ENCODE measurements around the gene INTS15. TPM values are rescaled to one million over a fixed set of nuclear protein-coding genes. Genes with fewer than 3 reads are reported as not detected.

INTS15 gene
- polyA plus RNA-seq (ENCODE audit: insufficient read length in 4 of 4): 10 to 100 TPM; 31.9 to 38.3 (median 33.3) TPM

DNA sequence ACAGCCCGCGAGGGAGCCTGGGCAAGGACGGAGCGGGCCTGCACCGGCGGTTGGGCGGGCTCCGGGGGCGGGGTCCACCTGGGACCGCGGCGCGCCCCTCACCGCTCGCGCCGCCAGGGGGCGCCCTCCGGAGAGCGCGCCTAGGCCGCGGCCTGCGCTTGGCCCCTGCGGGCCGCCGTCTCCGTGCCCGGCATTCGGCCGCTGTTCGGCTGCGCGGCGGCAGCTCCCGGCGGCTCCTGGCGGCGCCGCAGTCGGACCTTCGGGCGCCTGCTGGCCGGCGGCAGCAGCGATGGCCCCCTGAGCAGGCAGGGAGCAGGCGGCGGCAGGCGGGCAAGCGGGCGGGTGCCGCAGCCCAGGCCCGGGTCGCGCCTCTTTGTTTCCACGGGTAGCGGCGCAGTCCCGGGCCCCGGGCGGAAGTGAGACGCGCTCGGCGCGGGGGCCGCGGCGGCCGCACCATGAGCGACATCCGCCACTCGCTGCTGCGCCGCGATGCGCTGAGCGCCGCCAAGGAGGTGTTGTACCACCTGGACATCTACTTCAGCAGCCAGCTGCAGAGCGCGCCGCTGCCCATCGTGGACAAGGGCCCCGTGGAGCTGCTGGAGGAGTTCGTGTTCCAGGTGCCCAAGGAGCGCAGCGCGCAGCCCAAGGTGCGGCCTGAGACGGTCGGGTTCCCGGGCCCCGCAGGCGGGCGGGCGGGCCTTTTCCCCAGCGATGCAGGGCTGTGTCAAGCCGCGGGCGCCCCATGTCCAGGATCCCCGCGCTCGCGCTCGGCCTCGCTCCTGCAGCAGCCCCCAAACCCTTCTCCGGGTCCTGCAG is at the start of gene INTS15:
Gene INTS15 (plus strand): TSS at position 193 of the 816 bp plus-strand sequence. CDS start 263 bp downstream, at position 456.
- DNase-seq (ENCODE audit: low read depth in 4 of 4, low spot score in 3 of 4): peak; percentile 74 to 80 (median 76)

DNA sequence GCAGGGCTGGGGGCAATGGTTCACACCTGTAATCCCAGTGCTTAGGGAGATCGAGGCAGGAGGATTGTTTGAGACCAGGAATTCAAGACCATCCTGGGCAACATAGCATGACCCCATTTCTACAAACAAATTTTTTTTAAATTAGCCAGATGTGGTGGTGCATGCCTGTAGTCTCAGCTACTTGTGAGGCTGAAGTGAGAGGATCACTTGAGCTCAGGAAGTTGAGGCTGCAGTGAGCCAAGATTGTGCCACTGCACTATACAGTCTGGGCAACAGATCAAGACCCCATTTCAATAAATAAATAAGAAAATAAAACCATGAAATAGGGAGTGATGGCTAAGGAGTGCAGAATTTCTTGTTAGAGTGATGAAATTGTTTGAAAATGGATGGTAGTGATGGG is 47.5 kb upstream of the INTS15 start:
- no peak for DNase-seq (ENCODE audit: low read depth in 4 of 4, low spot score in 3 of 4)

DNA sequence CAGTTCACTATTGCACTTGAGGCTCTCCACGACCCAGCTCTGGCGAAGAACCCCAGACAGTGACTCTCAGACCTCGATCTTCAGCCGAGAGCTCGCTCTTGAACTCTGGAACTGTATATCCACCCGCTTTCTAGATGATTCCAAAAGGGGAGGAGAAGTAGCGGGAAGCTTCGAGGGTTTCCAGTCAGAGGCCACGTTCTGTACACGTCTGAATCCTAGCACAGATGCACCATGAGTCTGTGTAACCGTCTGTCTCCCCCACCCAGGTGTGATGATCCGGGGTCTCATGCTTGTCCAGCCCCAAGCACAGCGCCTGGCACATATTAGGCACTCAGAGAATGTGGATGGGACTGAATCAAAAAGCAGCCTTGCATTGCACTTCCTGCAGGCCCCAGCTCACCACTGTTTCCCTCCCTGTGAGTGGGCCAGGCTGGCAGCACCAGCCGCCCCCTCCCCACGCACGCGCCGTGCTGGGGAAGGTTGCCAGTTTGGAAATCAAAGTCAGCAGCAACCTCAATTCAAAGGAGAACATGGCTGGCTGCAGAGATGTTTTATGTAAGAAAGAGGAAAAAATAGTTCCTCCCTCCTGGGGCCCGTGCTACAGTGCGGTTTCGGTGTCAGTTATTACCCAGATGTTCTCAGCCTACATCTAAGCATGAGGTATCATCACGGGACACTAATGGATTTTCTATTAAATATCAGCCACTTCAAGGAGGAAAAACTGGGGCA is 44.3 kb upstream of the INTS15 start:
- no peak for DNase-seq (ENCODE audit: low read depth in 4 of 4, low spot score in 3 of 4)

DNA sequence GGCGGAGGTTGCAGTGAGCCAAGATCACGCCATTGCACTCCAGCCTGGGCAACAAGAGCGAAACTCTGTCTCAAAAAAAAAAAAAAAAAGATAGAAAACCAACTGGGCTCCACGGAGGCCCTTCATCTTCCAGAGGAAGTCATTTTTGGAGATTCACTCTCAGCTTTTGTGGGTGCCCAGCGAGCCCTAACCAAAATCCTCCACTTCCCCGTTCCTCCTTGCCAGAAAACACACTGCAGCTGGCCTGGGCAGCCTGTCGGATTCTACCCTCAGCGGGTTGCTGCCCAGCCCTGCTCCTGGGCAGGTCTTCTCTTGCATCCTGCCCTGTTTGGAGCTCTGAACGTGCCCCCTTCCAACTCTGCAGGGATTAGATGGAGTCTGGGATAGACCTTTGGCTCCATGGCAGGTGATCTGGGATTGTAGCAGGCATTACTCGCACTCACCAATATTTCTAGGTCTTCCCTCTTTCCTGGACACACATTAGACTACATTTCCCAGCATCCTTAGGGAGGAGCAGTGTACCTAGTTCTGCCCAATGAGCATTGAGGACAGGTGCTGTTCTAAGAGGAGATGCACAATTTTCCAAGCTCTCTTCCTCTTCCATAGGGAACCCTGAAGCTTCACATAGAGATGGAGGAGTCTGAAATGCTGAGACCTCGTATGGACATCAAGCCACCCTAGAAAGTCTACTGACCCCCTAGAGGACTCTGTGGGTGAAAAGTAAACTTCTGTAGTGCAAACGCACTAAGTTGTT is 43.1 kb upstream of the INTS15 start:
- no peak for DNase-seq (ENCODE audit: low read depth in 4 of 4, low spot score in 3 of 4)

DNA sequence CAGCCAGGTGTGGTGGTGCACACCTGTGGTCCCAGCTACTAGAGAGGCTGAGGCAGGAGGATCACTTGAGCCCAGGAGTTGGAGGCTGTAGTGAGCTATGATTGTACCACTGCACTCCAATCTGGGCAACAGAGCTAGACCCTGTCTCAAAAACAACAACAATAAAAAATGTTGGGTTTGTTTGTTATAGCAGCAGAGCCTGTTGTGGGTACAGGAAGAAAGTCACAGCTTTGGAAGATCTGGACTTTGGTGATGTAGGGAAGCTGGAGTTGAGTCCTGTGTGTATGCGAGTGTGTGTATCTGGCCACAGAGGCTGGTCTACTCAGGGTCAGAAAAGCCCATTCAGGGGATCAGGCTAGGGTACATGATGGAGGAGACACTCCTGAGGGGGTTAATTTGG is 42.4 kb upstream of the INTS15 start:
- DNase-seq (ENCODE audit: low read depth in 4 of 4, low spot score in 3 of 4): no peak

DNA sequence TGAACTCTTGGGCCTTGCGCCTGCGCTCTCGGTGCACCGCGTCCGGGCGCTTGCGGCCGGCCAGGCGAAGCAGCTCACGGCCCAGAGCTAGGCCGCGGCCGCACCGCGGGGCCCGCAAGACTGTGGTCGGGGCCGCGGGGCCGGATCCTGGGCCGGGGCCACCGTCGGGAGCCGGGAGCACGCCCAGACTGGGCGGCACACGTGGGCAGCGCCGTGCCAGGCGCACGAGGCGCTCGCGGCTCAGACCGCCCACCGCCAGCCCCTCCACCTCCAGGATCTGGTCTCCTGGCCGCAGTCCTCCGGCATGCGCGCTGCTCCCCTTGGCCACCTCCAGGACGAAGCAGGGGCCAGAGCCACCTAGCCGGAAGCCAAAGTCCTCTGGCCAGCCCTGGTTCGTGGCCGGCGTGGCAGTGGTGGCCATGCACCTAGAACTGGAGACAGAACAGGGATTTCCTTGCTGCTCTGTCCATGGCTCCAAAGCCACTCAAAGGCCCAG is 38.8 kb upstream of the INTS15 start, which contains the start of gene GRID2IP:
Gene GRID2IP (minus strand): TSS at position 446 of the 496 bp plus-strand sequence. CDS start 25 bp downstream, at position 421.
- no peak for DNase-seq (ENCODE audit: low read depth in 4 of 4, low spot score in 3 of 4)

DNA sequence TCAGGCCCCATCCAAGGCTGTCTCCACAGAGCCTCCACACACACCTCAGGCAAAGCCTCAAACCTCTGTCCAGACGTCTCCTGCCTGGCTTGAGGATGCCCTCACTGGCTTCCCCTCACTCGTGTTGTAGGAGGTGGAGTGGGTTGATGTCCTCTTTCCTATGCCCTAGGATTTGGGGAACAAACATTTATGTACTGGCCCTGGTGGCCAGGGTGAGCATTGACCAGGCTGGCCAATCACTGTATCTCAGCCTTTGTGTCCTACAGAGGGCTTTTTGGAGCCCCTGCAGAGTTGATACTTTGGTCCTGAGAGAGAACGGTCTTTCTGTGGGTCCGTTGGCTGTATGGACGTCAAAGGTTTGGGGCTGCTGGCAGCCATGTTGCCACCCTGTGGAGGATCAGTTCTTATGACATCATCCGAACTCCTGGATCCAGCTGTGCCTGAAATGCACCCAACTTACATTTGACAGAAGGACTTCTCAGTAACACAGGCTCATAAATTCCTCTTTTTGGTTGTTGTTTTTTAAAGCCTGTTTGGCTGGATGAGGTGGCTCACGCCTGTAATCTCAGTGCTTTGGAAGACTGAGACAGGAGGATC is 36.3 kb upstream of the INTS15 start:
- DNase-seq (ENCODE audit: low read depth in 4 of 4, low spot score in 3 of 4): no peak

DNA sequence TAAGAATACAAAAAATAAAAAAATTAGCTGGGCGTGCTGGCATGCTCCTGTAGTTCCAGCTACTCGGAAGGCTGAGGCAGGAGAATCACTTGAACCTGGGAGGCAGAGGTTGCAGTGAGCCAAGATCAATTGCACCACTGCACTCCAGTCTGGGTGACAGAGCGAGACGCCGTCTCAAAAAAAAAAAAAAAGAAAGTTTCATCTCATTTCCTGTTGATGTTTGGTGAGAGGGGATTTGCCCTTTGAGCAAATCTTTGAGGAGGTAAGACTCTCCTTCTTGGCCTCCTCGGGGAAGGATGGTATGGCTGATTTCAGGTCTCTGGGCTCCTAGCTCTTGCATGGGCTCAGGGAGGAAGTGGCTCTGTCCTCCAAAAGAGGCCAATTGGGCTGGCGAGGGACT is 35.0 kb upstream of the INTS15 start:
- DNase-seq (ENCODE audit: low read depth in 4 of 4, low spot score in 3 of 4): no peak

DNA sequence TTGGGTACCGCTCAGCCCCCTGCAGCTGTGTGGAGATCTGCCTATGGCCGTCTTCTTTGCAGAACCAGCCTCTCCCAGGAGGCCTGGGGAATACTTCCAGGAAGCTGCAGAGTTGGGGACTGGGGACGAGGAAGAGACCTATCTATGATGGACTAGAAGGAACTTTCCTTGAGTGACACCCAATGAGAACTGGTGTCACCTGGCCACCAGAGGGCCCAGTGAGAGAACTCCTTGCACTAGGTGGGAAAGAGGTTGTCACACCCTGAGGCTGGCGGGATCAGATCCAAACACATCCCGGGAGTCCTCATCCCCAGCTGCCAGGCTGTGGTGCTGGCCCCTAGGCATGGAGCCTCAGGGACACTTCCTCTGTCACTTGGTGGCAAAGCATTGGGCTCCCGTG is 33.6 kb upstream of the INTS15 start:
- no peak for DNase-seq (ENCODE audit: low read depth in 4 of 4, low spot score in 3 of 4)

DNA sequence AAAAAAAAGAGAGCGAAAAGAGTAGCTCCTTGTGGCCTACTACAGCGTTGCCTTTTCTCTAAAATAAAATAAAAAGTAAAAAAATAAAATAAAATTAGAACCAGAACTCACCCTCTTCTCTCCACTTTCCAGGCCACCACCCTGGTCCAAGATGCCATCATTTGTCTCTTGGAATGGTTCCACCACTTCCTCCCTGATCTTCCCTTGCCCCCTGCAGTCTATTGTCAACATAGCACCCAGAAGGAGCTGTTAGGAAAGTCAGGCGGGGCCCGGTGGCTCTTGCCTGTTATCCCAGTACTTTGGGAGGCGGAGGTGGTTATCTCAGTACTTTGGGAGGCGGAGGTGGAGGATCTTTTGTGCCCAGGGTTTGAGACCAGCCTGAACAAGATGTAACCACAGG is 31.0 kb upstream of the INTS15 start:
- DNase-seq (ENCODE audit: low read depth in 4 of 4, low spot score in 3 of 4): no peak

DNA sequence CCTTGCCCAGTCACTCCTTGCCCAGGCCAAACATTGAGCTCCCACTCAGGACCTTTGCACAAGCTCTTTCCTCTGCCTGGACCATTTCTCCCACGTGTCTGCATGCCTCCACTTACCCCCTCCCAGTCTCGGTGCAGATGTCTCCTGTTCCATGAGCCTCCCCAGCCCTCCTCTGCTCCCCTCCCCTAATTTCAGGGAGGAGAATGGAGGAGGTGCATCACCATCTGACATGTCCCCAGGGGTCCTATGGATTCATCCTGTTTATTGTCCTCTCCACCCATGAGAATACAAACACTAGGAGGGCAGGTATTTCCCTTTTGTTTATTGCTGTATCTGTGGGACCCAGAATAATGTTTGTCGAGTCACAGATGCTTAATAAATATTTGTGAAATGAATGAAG is 29.9 kb upstream of the INTS15 start:
- DNase-seq (ENCODE audit: low read depth in 4 of 4, low spot score in 3 of 4): no peak

DNA sequence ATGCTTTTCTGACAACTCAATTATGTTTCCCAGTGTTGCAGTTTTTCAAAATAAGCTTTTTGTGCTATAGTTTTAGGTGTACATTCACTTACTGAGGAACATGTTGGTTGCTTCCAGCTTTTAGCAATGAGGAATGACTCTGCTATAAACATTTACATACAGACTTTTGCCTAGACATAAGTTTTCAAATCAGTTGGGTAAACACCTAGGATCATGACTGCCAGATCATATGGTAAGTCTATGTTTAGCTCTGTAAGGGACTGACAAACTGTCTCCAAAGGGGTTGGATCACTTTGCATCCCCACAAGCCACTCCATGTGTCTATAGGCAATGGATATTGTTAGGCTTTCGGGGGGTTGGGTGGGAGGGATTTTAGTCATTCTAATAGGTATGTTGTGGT is 27.7 kb upstream of the INTS15 start:
- no peak for DNase-seq (ENCODE audit: low read depth in 4 of 4, low spot score in 3 of 4)

DNA sequence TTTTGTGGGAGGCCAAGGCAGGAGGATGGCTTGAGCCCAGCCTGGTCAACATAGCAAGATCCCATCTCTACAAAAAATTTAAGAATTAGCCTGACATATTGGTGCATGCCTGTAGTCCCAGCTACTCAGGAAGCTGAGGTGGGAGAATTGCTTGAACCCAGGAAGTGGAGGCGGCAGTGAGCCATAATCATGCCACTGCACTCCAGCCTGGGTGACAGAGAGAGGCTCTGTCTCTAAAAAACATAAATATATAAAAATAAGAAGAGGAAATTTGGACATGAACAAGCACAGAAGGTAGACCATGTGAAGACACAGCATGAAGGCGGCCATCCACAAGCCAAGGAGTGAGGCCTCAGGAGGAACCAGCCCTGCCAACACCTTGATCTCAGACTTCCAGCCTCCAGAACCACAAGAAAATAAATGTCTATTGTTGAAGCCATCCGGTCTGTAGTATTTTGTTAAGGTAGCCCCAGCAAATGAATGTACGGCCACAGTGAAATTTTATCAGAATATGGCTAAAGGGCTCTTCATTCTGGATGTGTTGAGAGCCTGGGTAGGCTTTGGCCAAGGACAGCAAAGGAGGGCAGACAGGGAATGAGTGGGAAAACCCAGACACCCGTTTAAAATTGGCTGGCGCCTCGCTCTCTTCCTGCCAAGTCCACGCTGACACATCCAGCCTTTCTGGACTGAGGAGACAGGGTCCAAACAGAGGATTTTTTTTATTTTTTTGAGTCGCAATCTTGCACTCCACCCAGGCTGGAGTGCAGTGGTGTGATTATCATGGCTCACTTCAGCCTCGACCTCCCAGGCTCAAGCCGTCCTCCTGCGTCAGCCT is 25.7 kb upstream of the INTS15 start:
- DNase-seq (ENCODE audit: low read depth in 4 of 4, low spot score in 3 of 4): no peak

DNA sequence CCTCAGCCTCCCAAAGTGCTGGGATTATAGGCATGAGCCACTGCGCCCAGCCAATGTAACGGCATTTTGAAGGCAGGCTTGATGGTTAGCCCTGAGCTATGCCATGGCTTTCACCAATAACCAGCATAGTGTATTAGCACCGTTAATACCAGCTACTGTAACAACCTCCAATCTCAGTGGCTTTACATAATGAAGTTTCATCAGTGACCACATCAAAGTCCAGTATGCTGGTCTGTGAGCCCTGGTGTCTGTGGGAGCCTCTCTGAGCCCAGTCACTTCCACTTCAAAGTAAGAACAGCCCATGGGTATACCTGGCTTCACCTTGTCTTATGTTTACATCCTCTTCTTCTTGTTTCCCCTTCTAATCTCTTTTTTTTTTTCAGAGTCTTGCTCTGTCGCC is 24.2 kb upstream of the INTS15 start:
- DNase-seq (ENCODE audit: low read depth in 4 of 4, low spot score in 3 of 4): no peak

DNA sequence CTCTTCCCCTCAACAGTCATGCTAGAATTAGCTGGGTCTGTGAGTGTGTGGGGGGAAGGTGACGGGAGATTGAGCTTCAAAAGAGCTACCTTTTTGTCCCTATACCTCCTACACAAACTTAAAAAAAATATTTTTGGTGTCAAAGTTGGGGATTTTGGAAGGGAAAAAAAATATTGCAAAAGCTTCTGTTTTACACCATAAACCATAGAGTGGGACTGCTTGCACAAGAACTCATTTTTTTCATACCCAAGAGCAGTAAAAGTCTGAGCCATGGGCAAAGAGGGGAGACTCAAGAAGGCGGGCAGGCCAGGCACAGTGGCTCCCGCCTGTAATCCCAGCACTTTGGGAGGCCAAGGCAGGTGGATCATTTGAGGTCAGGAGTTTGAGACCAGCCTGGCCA is 21.9 kb upstream of the INTS15 start:
- no peak for DNase-seq (ENCODE audit: low read depth in 4 of 4, low spot score in 3 of 4)

DNA sequence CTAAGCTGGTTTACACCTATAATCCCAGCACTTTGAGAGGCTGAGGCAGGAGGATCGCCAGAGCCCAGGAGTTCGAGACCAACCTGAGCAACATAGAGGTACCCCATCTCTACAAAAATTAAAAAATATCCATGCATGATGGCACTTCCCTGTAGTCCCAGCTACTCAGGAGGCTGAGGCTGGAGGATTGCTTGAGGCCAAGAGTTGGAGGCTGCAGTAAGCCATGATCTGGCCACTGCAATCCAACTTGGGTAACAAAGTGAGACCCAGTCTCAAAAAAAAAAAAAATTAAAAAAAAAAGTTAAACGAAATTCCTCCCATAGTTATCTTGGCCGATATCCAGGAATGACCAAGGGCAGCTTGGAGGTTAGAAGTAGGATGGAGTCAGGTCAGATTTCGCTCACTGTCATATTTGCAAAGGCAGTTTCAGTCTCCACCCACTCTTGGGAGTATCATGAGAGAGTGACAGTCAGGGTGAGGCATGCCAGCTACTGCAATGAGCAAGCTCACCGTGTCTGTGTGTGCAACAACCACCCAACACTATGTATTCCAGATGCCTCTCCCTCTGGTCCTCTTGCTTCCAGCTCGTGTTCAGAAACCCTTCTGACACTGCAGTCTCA is 18.6 kb upstream of the INTS15 start:
- DNase-seq (ENCODE audit: low read depth in 4 of 4, low spot score in 3 of 4): no peak

DNA sequence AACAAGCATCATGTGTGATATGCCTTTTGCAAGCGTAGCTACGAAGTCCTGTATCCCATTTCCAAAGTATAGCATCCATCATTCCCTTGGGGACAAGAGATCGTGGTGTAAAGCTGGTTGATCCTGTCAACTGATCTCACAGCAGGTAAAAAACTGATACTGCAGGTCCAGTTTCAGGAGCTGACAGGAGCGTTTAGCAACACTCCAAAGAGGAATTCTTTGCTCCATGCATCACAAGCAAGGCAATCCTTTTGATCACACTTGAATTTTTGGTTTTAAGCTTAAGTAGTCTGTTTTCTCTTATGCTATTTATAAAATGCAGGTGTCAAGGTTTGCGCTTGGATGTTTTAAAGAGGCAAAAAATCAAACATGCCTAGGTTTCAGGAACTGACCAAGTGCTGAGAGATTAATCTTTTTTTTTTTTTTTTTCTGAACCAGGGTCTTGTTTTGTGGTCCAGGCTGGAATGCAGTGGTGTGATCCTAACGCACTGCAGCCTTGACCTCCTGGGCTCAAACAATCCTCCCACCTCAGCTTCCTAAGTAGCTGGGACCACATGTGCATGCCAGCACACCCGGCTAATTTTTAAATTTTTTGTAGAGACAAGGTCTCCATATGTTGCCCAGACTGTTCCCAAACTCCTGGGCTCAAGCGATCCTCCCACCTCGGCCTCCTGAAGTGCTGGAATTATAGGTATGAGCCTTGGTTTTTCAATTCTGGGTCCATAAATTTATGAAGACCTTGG is 14.4 kb upstream of the INTS15 start:
- DNase-seq (ENCODE audit: low read depth in 4 of 4, low spot score in 3 of 4): no peak

DNA sequence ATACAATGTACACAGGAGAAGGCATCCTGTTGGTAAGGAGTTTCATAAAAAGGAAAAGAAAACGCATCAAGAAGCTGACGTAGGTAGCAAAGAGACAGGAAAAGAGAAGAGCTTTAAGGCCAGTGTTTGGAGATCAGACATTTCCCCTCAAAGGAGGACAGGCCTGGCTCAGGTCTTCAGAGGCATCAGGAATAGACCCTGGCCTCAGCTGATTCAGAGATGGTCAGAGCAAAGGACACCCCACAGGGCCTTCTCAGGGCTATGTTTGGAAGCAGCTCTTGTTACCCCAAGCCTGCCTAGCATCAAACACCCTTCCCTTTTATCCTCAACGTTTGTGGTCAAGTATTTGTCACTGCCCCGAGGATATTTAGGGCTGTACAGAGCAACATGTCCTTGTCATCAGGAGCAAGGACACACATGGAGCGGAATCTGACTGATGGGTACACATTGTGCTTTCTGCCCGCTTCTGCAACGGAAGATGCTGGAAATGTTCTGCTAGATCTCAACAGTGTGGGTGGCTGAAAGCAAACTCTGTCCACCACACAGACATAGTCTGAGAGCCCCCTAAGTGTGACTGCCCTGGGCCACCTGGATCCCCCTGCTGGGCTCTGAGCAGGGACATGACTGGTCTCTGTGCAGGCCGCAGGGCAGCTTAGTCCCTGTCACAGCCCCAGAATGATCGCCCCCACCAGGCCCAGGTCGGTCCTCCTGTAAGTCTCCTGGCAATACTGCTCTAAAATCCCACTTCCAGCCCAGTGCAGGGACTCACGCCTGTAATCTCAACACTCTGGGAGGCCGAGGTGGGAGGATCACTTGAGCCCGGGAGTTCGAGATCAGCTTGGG is 13.6 kb upstream of the INTS15 start:
- no peak for DNase-seq (ENCODE audit: low read depth in 4 of 4, low spot score in 3 of 4)
